ENCODE results near the gene MARVELD1.

The MARVELD1 gene

GRCh38 chr10:97762816-97763215 is 49.3 kb downstream of the MARVELD1 start:
- no peak for FAIRE-seq
- no peak for TF ChIP-seq POLR2A (IDR thresholded peaks at IDR 0.05; ENCODE audit: low read depth, low read length)
- DNase-seq (ENCODE audit: insufficient read length, low spot score): no peak

- no peak for TF ChIP-seq POLR2A (IDR thresholded peaks at IDR 0.05; ENCODE audit: low read depth, low read length)
- DNase-seq (ENCODE audit: insufficient read length, low spot score) (no peak), FAIRE-seq (no peak)
These were observed 49.9 kb downstream of the MARVELD1 start for GRCh38 chr10:97763411-97763810.

GRCh38 chr10:97763947-97764346 is 50.4 kb downstream of the MARVELD1 start:
- DNase-seq (ENCODE audit: insufficient read length, low spot score) (no peak), FAIRE-seq (no peak)
- TF ChIP-seq POLR2A (IDR thresholded peaks at IDR 0.05; ENCODE audit: low read depth, low read length): no peak

GRCh38 chr10:97764519-97764931 is 51.0 kb downstream of the MARVELD1 start:
- TF ChIP-seq POLR2A (IDR thresholded peaks at IDR 0.05; ENCODE audit: low read depth, low read length): no peak
- FAIRE-seq: no peak
- DNase-seq (ENCODE audit: insufficient read length, low spot score): no peak

- FAIRE-seq (no peak), DNase-seq (ENCODE audit: insufficient read length, low spot score) (no peak)
- TF ChIP-seq POLR2A (IDR thresholded peaks at IDR 0.05; ENCODE audit: low read depth, low read length): no peak
These were observed 51.7 kb downstream of the MARVELD1 start for GRCh38 chr10:97765201-97765600.

- TF ChIP-seq POLR2A (IDR thresholded peaks at IDR 0.05; ENCODE audit: low read depth, low read length): no peak
- DNase-seq (ENCODE audit: insufficient read length, low spot score): no peak
- no peak for FAIRE-seq
These were observed 52.7 kb downstream of the MARVELD1 start for GRCh38 chr10:97766106-97766810.

- no peak for FAIRE-seq
These were observed 53.7 kb downstream of the MARVELD1 start for GRCh38 chr10:97766996-97767924.

More at GRCh38 chr10:97766996-97767924, 53.7 kb downstream of the MARVELD1 start:
- TF ChIP-seq POLR2A (IDR thresholded peaks at IDR 0.05; ENCODE audit: low read depth, low read length): no peak
- no peak for DNase-seq (ENCODE audit: insufficient read length, low spot score)
